ENCODE data around the gene PTPRN2.
A peak's percentile ranks its signal among the peaks of the same experiment; 100 is the strongest.

PTPRN2 gene

DNA sequence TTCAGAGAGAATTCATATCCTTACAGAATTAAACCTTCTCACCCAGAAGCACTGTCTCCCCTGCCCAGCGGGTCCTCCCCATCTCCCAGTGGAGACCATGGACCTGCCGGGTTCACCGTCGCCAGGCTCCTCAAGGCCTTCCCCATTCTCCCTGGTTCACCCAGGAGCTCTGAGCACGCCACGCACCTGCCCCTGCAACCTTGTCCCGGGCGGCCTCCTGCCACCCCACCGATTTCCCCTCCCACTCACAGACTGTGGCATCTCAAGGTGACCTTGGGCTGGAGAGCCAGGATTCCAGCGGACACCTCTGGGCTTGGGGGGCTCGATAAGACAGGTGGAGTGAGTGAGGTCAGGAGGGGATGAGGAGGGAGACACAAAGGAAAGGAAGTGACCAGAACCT, 135.3 kb downstream of the PTPRN2 start:
- DNase-seq (ENCODE audit: low spot score) = no peak
- Histone ChIP-seq H2AFZ (ENCODE audit: low read length) (no peak overlapping the region), H2BK12ac (ENCODE audit: low read length) (no peak overlapping the region), H3K23ac (ENCODE audit: low read depth, low read length, poor library complexity) (no peak overlapping the region), H2BK15ac (ENCODE audit: low read length) (no peak overlapping the region), H3K79me1 (ENCODE audit: low read depth, low read length) (no peaks in the 10 kb centered on the region), H3K9me3 (replicated peaks in 1 of 2; ENCODE audit: control insufficient read depth in 2 of 2, insufficient read depth in 1 of 2, low read depth in 1 of 2, low read length in 2 of 2) (no peaks in the 10 kb centered on the region), H3K4ac (ENCODE audit: low read length) (no peak overlapping the region), H2BK5ac (ENCODE audit: low read length) (no peak overlapping the region), H2AK5ac (ENCODE audit: low read depth, low read length) (peak overlapping the region; percentile 71), H3K14ac (ENCODE audit: low read length) (peak overlapping the region; percentile 87), H4K91ac (ENCODE audit: low read depth, low read length, poor library complexity) (no peak overlapping the region), H3K4me3 (ENCODE audit: low read length in 2 of 2) (no peak overlapping the region), H3K27me3 (ENCODE audit: control insufficient read depth in 3 of 3, insufficient read depth in 3 of 3, low read depth in 1 of 3, low read length in 3 of 3) (peaks cover 0 to 4% (median 0%) of the 10 kb centered on the region in 3 experiments), H3K4me1 (ENCODE audit: control insufficient read depth in 2 of 2, insufficient read depth in 1 of 2, low read depth in 1 of 2, low read length in 2 of 2) (peaks cover 0 to 2% of the 10 kb centered on the region in 2 donors), H3K27ac (replicated peaks; ENCODE audit: low read length) (no peak overlapping the region), H3K9ac (ENCODE audit: low read depth, low read length, poor library complexity) (no peak overlapping the region), H3K36me3 (replicated peaks in 1 of 2; ENCODE audit: control insufficient read depth in 2 of 2, insufficient read depth in 2 of 2, low read length in 2 of 2) (no peaks in the 10 kb centered on the region), H3K4me2 (ENCODE audit: insufficient read depth, low read length, poor library complexity, severe bottlenecking) (no peak overlapping the region), H4K8ac (ENCODE audit: low read depth, low read length) (no peak overlapping the region), H3K18ac (ENCODE audit: low read length) (peak overlapping the region; percentile 70), H2BK120ac (ENCODE audit: low read depth, low read length) (no peak overlapping the region)
- WGBS, 2 donors (ENCODE audit: extremely low coverage in 2 of 2, insufficient read length in 2 of 2, insufficient replicate concordance in 1 of 2) = no CpG with 5 or more reads among the region's 11 CpGs

DNA sequence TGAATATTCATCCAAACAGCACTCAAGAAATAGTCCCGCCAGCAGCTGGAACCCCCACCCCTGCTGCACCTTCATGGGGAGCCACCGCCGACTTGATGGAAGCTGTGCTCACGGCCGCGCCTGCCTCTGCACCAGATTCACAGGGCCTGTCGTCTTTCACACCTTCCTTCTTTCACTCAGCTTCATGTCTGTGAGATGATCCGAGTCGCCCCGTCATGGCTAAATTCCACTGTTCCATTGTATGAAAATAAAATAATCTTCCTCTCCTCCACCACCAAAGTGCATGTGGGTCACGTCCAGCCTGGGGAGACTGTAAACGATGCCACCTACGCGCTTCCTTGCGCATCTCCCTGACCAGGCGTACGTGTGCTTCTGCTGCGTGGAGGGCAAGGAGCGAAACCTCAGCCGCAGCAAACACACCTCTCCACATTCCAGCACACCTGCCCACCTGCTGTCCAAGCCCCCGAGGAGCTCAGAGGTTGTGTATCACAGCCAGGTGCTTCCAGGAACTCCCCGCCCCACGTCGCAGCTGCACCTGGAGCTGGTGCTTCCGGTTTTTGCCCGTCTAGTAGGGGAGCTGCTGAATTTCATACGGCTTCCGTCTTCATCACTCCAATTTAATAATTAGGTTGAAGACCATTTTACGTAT, 137.0 kb downstream of the PTPRN2 start:
- no peak overlapping the region for H3K9ac ChIP-seq (ENCODE audit: low read depth, low read length, poor library complexity)
- WGBS, 2 donors (ENCODE audit: extremely low coverage in 2 of 2, insufficient read length in 2 of 2, insufficient replicate concordance in 1 of 2) = no CpG with 5 or more reads among the region's 29 CpGs
- no peak overlapping the region for H3K4me3 ChIP-seq (ENCODE audit: low read length in 2 of 2)
- no peak overlapping the region for H2AFZ ChIP-seq (ENCODE audit: low read length)
- no peaks in the 10 kb centered on the region for H3K79me1 ChIP-seq (ENCODE audit: low read depth, low read length)
- no peak overlapping the region for H4K8ac ChIP-seq (ENCODE audit: low read depth, low read length)
- H3K14ac ChIP-seq (ENCODE audit: low read length) = no peak overlapping the region
- H3K27ac ChIP-seq (replicated peaks; ENCODE audit: low read length) = no peak overlapping the region
- peak overlapping the region; percentile 8 for H3K23ac ChIP-seq (ENCODE audit: low read depth, low read length, poor library complexity)
- peaks cover 0 to 2% of the 10 kb centered on the region in 2 donors for H3K4me1 ChIP-seq (ENCODE audit: control insufficient read depth in 2 of 2, insufficient read depth in 1 of 2, low read depth in 1 of 2, low read length in 2 of 2)
- no peak overlapping the region for H2AK5ac ChIP-seq (ENCODE audit: low read depth, low read length)
- no peak overlapping the region for H3K4me2 ChIP-seq (ENCODE audit: insufficient read depth, low read length, poor library complexity, severe bottlenecking)
- H2BK5ac ChIP-seq (ENCODE audit: low read length) = no peak overlapping the region
- H2BK15ac ChIP-seq (ENCODE audit: low read length) = no peak overlapping the region
- no peak overlapping the region for H3K4ac ChIP-seq (ENCODE audit: low read length)
- no peaks in the 10 kb centered on the region for H3K9me3 ChIP-seq (replicated peaks in 1 of 2; ENCODE audit: control insufficient read depth in 2 of 2, insufficient read depth in 1 of 2, low read depth in 1 of 2, low read length in 2 of 2)
- H3K18ac ChIP-seq (ENCODE audit: low read length) = no peak overlapping the region
- H3K36me3 ChIP-seq (replicated peaks in 1 of 2; ENCODE audit: control insufficient read depth in 2 of 2, insufficient read depth in 2 of 2, low read length in 2 of 2) = no peaks in the 10 kb centered on the region
- no peak for DNase-seq (ENCODE audit: low spot score)
- no peak overlapping the region for H2BK12ac ChIP-seq (ENCODE audit: low read length)
- H4K91ac ChIP-seq (ENCODE audit: low read depth, low read length, poor library complexity) = no peak overlapping the region
- no peak overlapping the region for H2BK120ac ChIP-seq (ENCODE audit: low read depth, low read length)
- H3K27me3 ChIP-seq (ENCODE audit: control insufficient read depth in 3 of 3, insufficient read depth in 3 of 3, low read depth in 1 of 3, low read length in 3 of 3) = peaks cover 0 to 4% (median 0%) of the 10 kb centered on the region in 3 experiments

DNA sequence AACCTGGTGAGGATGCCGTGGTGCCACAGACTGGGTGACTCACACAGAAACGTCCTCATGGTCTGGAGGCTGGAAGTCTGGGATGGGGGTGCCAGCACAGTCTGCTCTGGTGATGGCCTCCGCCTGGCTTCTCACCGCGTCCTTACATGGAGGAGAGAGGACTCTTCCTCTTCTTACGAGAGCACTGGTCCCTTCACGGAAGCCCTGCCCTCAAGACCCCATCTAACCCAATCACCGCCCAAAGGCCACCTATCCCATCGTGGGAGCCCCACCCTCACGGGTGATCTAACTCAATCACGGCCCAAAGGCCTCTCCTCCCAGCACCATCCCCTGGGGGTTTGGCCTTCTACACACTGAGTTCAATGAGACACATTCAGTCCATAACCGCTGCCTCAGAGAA, 137.7 kb downstream of the PTPRN2 start:
- WGBS, 2 donors (ENCODE audit: extremely low coverage in 2 of 2, insufficient read length in 2 of 2, insufficient replicate concordance in 1 of 2) = no CpG with 5 or more reads among the region's 12 CpGs
- peaks cover 0 to 2% of the 10 kb centered on the region in 2 donors for H3K4me1 ChIP-seq (ENCODE audit: control insufficient read depth in 2 of 2, insufficient read depth in 1 of 2, low read depth in 1 of 2, low read length in 2 of 2)
- no peaks in the 10 kb centered on the region for H3K79me1 ChIP-seq (ENCODE audit: low read depth, low read length)
- H2BK120ac ChIP-seq (ENCODE audit: low read depth, low read length) = no peak overlapping the region
- no peak overlapping the region for H3K4me3 ChIP-seq (ENCODE audit: low read length in 2 of 2)
- H2AFZ ChIP-seq (ENCODE audit: low read length) = no peak overlapping the region
- DNase-seq (ENCODE audit: low spot score) = no peak
- no peak overlapping the region for H4K91ac ChIP-seq (ENCODE audit: low read depth, low read length, poor library complexity)
- no peak overlapping the region for H3K14ac ChIP-seq (ENCODE audit: low read length)
- H3K36me3 ChIP-seq (replicated peaks in 1 of 2; ENCODE audit: control insufficient read depth in 2 of 2, insufficient read depth in 2 of 2, low read length in 2 of 2) = no peaks in the 10 kb centered on the region
- H3K18ac ChIP-seq (ENCODE audit: low read length) = no peak overlapping the region
- peaks cover 0 to 4% (median 0%) of the 10 kb centered on the region in 3 experiments for H3K27me3 ChIP-seq (ENCODE audit: control insufficient read depth in 3 of 3, insufficient read depth in 3 of 3, low read depth in 1 of 3, low read length in 3 of 3)
- H4K8ac ChIP-seq (ENCODE audit: low read depth, low read length) = no peak overlapping the region
- H3K4ac ChIP-seq (ENCODE audit: low read length) = no peak overlapping the region
- H3K23ac ChIP-seq (ENCODE audit: low read depth, low read length, poor library complexity) = no peak overlapping the region
- H3K4me2 ChIP-seq (ENCODE audit: insufficient read depth, low read length, poor library complexity, severe bottlenecking) = no peak overlapping the region
- no peaks in the 10 kb centered on the region for H3K9me3 ChIP-seq (replicated peaks in 1 of 2; ENCODE audit: control insufficient read depth in 2 of 2, insufficient read depth in 1 of 2, low read depth in 1 of 2, low read length in 2 of 2)
- no peak overlapping the region for H2BK12ac ChIP-seq (ENCODE audit: low read length)
- no peak overlapping the region for H2BK5ac ChIP-seq (ENCODE audit: low read length)
- no peak overlapping the region for H2BK15ac ChIP-seq (ENCODE audit: low read length)
- H2AK5ac ChIP-seq (ENCODE audit: low read depth, low read length) = no peak overlapping the region
- H3K9ac ChIP-seq (ENCODE audit: low read depth, low read length, poor library complexity) = no peak overlapping the region
- no peak overlapping the region for H3K27ac ChIP-seq (replicated peaks; ENCODE audit: low read length)

DNA sequence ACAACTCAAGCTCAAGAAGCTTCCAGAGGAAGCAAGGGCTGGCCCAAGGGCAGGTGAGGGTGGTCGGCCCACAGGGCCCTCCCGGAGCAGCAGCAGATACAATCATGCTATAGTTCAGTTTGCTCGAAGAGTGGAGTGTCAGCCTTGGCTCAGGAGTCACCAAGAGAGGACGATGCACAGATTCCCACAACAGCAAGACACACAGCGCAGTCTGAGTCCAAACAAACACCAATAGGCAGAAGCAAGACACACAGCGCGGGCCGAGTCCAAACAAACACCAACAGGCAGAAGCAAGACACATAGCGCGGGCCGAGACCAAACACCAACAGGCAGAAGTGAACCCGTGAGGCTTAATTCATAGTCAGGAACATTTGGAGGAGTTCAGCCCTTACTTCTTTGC, 138.4 kb downstream of the PTPRN2 start:
- Histone ChIP-seq H3K27me3 (ENCODE audit: control insufficient read depth in 3 of 3, insufficient read depth in 3 of 3, low read depth in 1 of 3, low read length in 3 of 3) (peaks cover 0 to 4% (median 0%) of the 10 kb centered on the region in 3 experiments), H3K23ac (ENCODE audit: low read depth, low read length, poor library complexity) (no peak overlapping the region), H3K36me3 (replicated peaks in 1 of 2; ENCODE audit: control insufficient read depth in 2 of 2, insufficient read depth in 2 of 2, low read length in 2 of 2) (no peaks in the 10 kb centered on the region), H3K18ac (ENCODE audit: low read length) (no peak overlapping the region), H2BK120ac (ENCODE audit: low read depth, low read length) (no peak overlapping the region), H2BK15ac (ENCODE audit: low read length) (no peak overlapping the region), H3K4me3 (ENCODE audit: low read length in 2 of 2) (no peak overlapping the region), H3K79me1 (ENCODE audit: low read depth, low read length) (no peaks in the 10 kb centered on the region), H4K91ac (ENCODE audit: low read depth, low read length, poor library complexity) (no peak overlapping the region), H3K27ac (replicated peaks; ENCODE audit: low read length) (no peak overlapping the region), H3K4me2 (ENCODE audit: insufficient read depth, low read length, poor library complexity, severe bottlenecking) (no peak overlapping the region), H2AK5ac (ENCODE audit: low read depth, low read length) (no peak overlapping the region), H2BK5ac (ENCODE audit: low read length) (no peak overlapping the region), H3K4me1 (ENCODE audit: control insufficient read depth in 2 of 2, insufficient read depth in 1 of 2, low read depth in 1 of 2, low read length in 2 of 2) (peaks cover 0 to 2% of the 10 kb centered on the region in 2 donors), H3K4ac (ENCODE audit: low read length) (no peak overlapping the region), H3K14ac (ENCODE audit: low read length) (no peak overlapping the region), H2BK12ac (ENCODE audit: low read length) (no peak overlapping the region), H3K9ac (ENCODE audit: low read depth, low read length, poor library complexity) (no peak overlapping the region), H3K9me3 (replicated peaks in 1 of 2; ENCODE audit: control insufficient read depth in 2 of 2, insufficient read depth in 1 of 2, low read depth in 1 of 2, low read length in 2 of 2) (no peaks in the 10 kb centered on the region), H2AFZ (ENCODE audit: low read length) (no peak overlapping the region), H4K8ac (ENCODE audit: low read depth, low read length) (no peak overlapping the region)
- no peak for DNase-seq (ENCODE audit: low spot score)
- no CpG with 5 or more reads among the region's 12 CpGs for WGBS, 2 donors (ENCODE audit: extremely low coverage in 2 of 2, insufficient read length in 2 of 2, insufficient replicate concordance in 1 of 2)
